GM23338 (cell line): ENCODE data around the gene AAMDC. TPM values are rescaled to one million over a fixed set of nuclear protein-coding genes. Genes with fewer than 3 reads are reported as not detected.

ENCODE experiments used
- ETS1 ChIP-seq: IDR thresholded peaks from 2 replicates; pipeline ENCODE4 v1.6.1; 2016; ENCODE audit warnings: antibody characterized with exemption
- EZH2 ChIP-seq: fragments of 200-600 bp; sonication (generic); IDR thresholded peaks from one replicate; pipeline ENCODE4 v1.8.0; 2017; ENCODE audit warnings: antibody characterized with exemption, mild to moderate bottlenecking, low read depth; ENCODE audit not compliant: unreplicated experiment
- EZH2phosphoT487 ChIP-seq: fragments of 200-600 bp; sonication (generic); IDR thresholded peaks from one replicate; pipeline ENCODE4 v1.8.1; 2018; ENCODE audit warnings: antibody characterized with exemption; ENCODE audit not compliant: unreplicated experiment
- NANOG ChIP-seq: IDR thresholded peaks from 2 replicates; pipeline ENCODE4 v1.6.1; 2016; ENCODE audit warnings: antibody characterized with exemption, borderline replicate concordance
- POLR2AphosphoS5 ChIP-seq: IDR thresholded peaks from 2 replicates; pipeline ENCODE4 v1.6.1; 2016; ENCODE audit warnings: antibody characterized with exemption, low read depth
- REST ChIP-seq: IDR thresholded peaks from one replicate; pipeline ENCODE4 v1.6.1; 2018; ENCODE audit warnings: antibody characterized with exemption; ENCODE audit not compliant: unreplicated experiment
- STAT1 ChIP-seq: IDR thresholded peaks from one replicate; pipeline ENCODE4 v1.6.1; 2016; ENCODE audit warnings: antibody characterized with exemption; ENCODE audit not compliant: unreplicated experiment
- ZNF114 ChIP-seq: fragments of 250-450 bp; sonication (Bioruptor Pico); IDR thresholded peaks from 2 replicates; pipeline ENCODE4 v1.5.0; 2020; ENCODE audit warnings: mild to moderate bottlenecking, moderate library complexity
- ZNF331 ChIP-seq: fragments of 250-450 bp; sonication (Bioruptor Pico); IDR thresholded peaks from 2 replicates; pipeline ENCODE4 v1.5.0; 2020; ENCODE audit warnings: low read depth, mild to moderate bottlenecking, moderate library complexity
- ZNF462 ChIP-seq: fragments of 250-450 bp; sonication (Bioruptor Pico); IDR thresholded peaks from 2 replicates; pipeline ENCODE4 v1.5.0; 2020; ENCODE audit warnings: mild to moderate bottlenecking, moderate library complexity
- polyA plus RNA-seq: library from polyadenylated mRNA; unstranded; fragments of >200 nt; fragmentation: Nextera tagmentation; extraction: Ambion mirVana; gene quantifications from 2 replicates; pipeline ENCODE4 v1.2.1, GENCODE V29; 2016
- total RNA-seq: library from RNA; depleted of rRNA; stranded (reverse); fragments of >200 nt; shearing (Covaris generic); gene quantifications from 2 replicates; pipeline ENCODE4 v1.2.3, GENCODE V29; 2014

AAMDC gene
- total and polyA plus RNA-seq, 2 experiments from 2014 or later: 5.3 to 50.2 TPM

GRCh38 chr11:77908835-77909234 lies 87.9 kb downstream of the AAMDC start (continued):
- no peak for TF ChIP-seq ZNF462 (CRISPR knock-in tag)
- no peak for TF ChIP-seq EZH2
- no peak for TF ChIP-seq POLR2AphosphoS5
- TF ChIP-seq STAT1: no peak
- no peak for TF ChIP-seq NANOG
- no peak for TF ChIP-seq REST
- no peak for TF ChIP-seq ZNF331 (CRISPR knock-in tag)
- TF ChIP-seq EZH2phosphoT487: no peak
- no peak for TF ChIP-seq ZNF114
- TF ChIP-seq ETS1: no peak
